NT2/D1 (cell line): ENCODE data around the gene CYB5R2.
"Not testable (repeated sequence)": the region's sequence is repeated elsewhere in the genome, so short reads cannot be mapped to it uniquely, and the experiment has no call there.

Experiments used
- DNase-seq: peaks from one replicate; pipeline ENCODE4 v3.0.0-alpha.2; 2011; ENCODE audit warnings: low read depth, low spot score
- H3K27me3 ChIP-seq: 2 replicates; pipeline ENCODE4 v1.6.0; 2011; ENCODE audit warnings: mild to moderate bottlenecking; ENCODE audit not compliant: insufficient read length, insufficient read depth
- H3K36me3 ChIP-seq: 2 replicates; pipeline ENCODE4 v1.6.1; 2011; ENCODE audit warnings: mild to moderate bottlenecking, low read length, mixed read lengths; ENCODE audit not compliant: insufficient read depth, insufficient read length
- H3K4me1 ChIP-seq: 2 replicates; pipeline ENCODE4 v1.5.1; 2011; ENCODE audit not compliant: insufficient read depth, insufficient read length
- H3K4me3 ChIP-seq: 2 replicates; pipeline ENCODE4 v1.5.1; 2011; ENCODE audit warnings: low read depth; ENCODE audit not compliant: insufficient read length
- H3K9ac ChIP-seq: 2 replicates; pipeline ENCODE4 v1.6.0; 2011; ENCODE audit warnings: low read depth; ENCODE audit not compliant: insufficient read length
- H3K9me3 ChIP-seq: 2 replicates; pipeline ENCODE4 v1.5.1; 2011; ENCODE audit warnings: mild to moderate bottlenecking, low read length; ENCODE audit not compliant: insufficient read depth
- SUZ12 ChIP-seq: IDR thresholded peaks from 2 replicates; pipeline ENCODE4 v1.6.1; 2011; ENCODE audit not compliant: insufficient read length, insufficient read depth; ENCODE audit errors: extremely low read depth
- YY1 ChIP-seq: IDR thresholded peaks from 2 replicates; pipeline ENCODE4 v1.6.1; 2011; ENCODE audit not compliant: insufficient read length, insufficient read depth
- ZNF274 ChIP-seq: IDR thresholded peaks from 2 replicates; pipeline ENCODE4 v1.6.1; 2011; ENCODE audit warnings: mild to moderate bottlenecking, low read depth, low read length

CYB5R2 gene

DNA sequence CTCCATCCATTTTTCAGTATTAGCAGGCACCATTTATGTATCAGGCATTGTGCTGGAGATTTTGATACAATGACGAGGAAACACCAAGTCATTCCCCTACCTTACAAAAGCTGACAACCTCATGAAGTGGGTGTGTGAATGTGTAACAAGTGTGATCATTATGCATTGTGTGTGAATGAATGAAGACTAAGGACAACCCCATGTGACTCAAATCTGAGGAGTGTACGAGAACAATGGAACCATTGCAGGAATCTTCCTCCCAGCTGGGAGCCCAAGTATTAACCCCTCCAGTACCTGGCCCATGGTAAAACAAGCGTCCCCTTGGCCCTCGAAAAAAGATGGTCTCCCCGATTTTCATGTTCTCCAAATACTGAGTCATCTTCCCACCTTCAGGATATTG lies 4.4 kb downstream of the CYB5R2 start:
- no peaks in the 10 kb centered on the region for H3K27me3 ChIP-seq
- peaks cover 23% of the 10 kb centered on the region for H3K9me3 ChIP-seq
- H3K4me3 ChIP-seq, result no peak overlapping the region
- H3K4me1 ChIP-seq, result peaks cover 9% of the 10 kb centered on the region
- DNase-seq, result no peak
- peaks cover 82% of the 10 kb centered on the region for H3K36me3 ChIP-seq
- no peak for TF ChIP-seq ZNF274
- TF ChIP-seq SUZ12, result no peak
- TF ChIP-seq YY1, result no peak
- no peak overlapping the region for H3K9ac ChIP-seq

- TF ChIP-seq SUZ12 (no peak), YY1 (no peak), ZNF274 (no peak)
- H3K4me1 ChIP-seq, result peaks cover 9% of the 10 kb centered on the region
- peaks cover 26% of the 10 kb centered on the region for H3K9me3 ChIP-seq
- no peaks in the 10 kb centered on the region for H3K27me3 ChIP-seq
- no peak overlapping the region for H3K9ac ChIP-seq
- DNase-seq, result no peak
- H3K36me3 ChIP-seq, result peaks cover 82% of the 10 kb centered on the region
- no peak overlapping the region for H3K4me3 ChIP-seq
Measured at GRCh38 chr11:7668464-7668863, 4.8 kb downstream of the CYB5R2 start.

GRCh38 chr11:7667460-7667859 lies 5.8 kb downstream of the CYB5R2 start:
- H3K4me3 ChIP-seq, result no peak overlapping the region
- peaks cover 2% of the 10 kb centered on the region for H3K4me1 ChIP-seq
- peaks cover 80% of the 10 kb centered on the region for H3K36me3 ChIP-seq
- no peak for DNase-seq
- TF ChIP-seq SUZ12 (no peak), YY1 (no peak), ZNF274 (no peak)
- H3K9me3 ChIP-seq, result peaks cover 26% of the 10 kb centered on the region
- no peak overlapping the region for H3K9ac ChIP-seq
- no peaks in the 10 kb centered on the region for H3K27me3 ChIP-seq

DNA sequence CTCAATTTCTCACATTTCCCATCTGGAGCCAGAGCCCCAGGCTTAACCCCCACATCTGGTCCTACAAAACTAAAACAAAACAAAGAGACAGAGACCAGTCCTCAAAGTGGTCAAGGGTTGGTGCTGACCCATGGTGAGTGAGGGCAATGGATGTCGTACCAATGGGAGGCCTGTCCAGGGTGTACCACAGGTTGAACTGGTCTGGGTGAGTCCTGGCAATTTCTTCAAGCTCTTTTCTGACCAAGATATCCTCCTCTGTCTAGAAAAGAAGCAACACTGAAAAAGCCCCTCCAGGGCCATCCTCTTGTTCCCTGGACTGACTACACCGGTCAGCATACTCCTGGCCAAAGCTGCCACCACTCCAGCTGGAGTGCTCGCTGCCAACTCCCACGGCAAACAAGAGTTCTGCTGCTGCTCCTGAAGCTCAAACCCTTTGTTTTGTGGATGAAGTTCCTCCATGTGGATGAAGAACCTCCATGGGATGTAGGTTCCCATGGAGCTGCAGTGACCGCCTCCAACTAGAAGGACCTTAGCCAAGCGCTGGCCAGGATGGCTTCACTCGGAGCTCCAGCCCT lies 6.9 kb downstream of the CYB5R2 start:
- Histone ChIP-seq H3K9ac (no peak overlapping the region), H3K9me3 (peaks cover 26% of the 10 kb centered on the region), H3K4me1 (peaks cover 2% of the 10 kb centered on the region), H3K27me3 (no peaks in the 10 kb centered on the region), H3K36me3 (peaks cover 70% of the 10 kb centered on the region), H3K4me3 (no peak overlapping the region)
- TF ChIP-seq YY1, result no peak
- TF ChIP-seq SUZ12, result no peak
- TF ChIP-seq ZNF274, result no peak
- DNase-seq, result no peak

DNA sequence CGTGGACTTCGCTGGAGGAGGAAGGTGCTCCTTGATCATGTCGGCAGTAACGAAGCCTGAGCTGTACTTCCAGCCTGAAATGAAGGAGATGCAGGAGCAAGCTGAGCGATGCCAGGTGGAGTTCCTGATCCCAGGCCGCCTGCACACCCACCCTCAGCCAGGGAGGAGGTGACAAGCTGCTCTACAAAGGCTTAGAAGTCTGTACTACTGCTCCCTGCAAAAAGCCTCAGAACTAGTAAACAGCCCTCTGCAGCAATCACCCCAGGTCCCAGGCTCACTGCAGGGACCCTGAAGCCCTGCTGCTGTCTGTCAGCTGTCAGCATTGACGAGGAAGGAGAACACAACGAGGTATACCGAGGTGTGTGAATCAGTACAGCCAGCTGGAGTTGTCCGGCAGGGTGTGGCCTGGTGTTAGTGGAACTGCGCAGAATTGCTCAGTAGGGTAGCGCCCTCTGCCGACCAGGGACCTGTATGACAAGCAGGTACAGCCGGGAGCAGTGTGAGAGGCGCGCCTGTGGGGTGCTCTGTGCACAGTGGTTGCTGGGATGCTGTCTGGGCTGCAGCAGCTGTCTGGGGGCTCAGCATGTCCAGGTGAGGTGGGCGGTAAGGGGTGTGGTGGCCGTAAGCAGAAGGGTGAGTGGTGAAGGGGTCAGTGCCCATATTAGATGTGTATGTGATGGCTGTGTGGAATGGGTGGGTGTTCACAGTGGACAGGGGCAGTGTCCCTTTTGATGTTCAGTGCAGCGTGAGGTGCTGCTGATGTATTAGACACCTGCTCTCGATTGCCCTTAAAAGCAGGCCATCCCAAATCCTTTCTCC lies 7.6 kb downstream of the CYB5R2 start:
- Histone ChIP-seq H3K9me3 (peaks cover 26% of the 10 kb centered on the region), H3K27me3 (no peaks in the 10 kb centered on the region), H3K4me3 (no peak overlapping the region), H3K36me3 (peaks cover 63% of the 10 kb centered on the region), H3K9ac (no peak overlapping the region), H3K4me1 (peaks cover 2% of the 10 kb centered on the region)
- DNase-seq, result no peak
- TF ChIP-seq YY1, result no peak

GRCh38 chr11:7664867-7665266 lies 8.4 kb downstream of the CYB5R2 start:
- Histone ChIP-seq H3K36me3 (peaks cover 59% of the 10 kb centered on the region), H3K4me1 (peaks cover 2% of the 10 kb centered on the region), H3K9ac (no peak overlapping the region), H3K4me3 (no peak overlapping the region), H3K27me3 (no peaks in the 10 kb centered on the region), H3K9me3 (peaks cover 26% of the 10 kb centered on the region)
- no peak for DNase-seq
- TF ChIP-seq SUZ12 (no peak), YY1 (no peak), ZNF274 (no peak)

DNA sequence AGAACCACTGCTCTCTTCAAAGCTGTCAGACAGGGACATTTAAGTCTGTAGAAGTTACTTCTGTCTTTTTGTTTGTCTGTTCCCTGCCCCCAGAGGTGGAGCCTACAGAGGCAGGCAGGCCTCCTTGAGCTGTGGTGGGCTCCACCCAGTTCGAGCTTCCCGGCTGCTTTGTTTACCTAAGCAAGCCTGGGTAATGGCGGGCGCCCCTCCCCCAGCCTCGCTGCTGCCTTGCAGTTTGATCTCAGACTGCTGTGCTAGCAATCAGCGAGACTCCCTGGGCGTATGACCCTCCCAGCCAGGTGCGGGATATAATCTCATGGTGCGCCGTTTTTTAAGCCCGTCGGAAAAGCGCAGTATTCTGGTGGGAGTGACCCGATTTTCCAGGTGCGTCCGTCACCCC lies 9.8 kb downstream of the CYB5R2 start:
- not testable (repeated sequence) for H3K27me3 ChIP-seq, H3K4me3 ChIP-seq

More for the DNA sequence above, 9.8 kb downstream of the CYB5R2 start:
- not testable (repeated sequence) for H3K4me1 ChIP-seq, H3K9ac ChIP-seq, DNase-seq
- Histone ChIP-seq H3K9me3 (peaks cover 26% of the 10 kb centered on the region), H3K36me3 (peaks cover 45% of the 10 kb centered on the region)
